GM12878 (cell line): ENCODE data around the gene SPTLC3. TPM values are rescaled to one million over a fixed set of nuclear protein-coding genes. Genes with fewer than 3 reads are reported as not detected.

Source experiments
- ATAC-seq: fragments of 200-7000 bp; cut with Tn5 transposase; 3 replicates; pipeline ENCODE4 v1.9.1; 2020; ENCODE audit warnings: mild to moderate bottlenecking, moderate library complexity
- BruUV-seq: library from RNA; stranded (reverse); fragments of 400-500 nt; replicated peaks from 2 replicates; lab custom pipeline; 2021; lab: Mats Ljungman, UMichigan
- CTCF ChIA-PET: fragments of 300-600 bp; sonication (Branson Sonifier 250); formaldehyde crosslinking; extraction: SDS; loops from one replicate; lab custom pipeline; 2021; ENCODE audit warnings: inconsistent platforms; lab: Yijun Ruan, JAX
- POLR2A ChIA-PET: fragments of 350-600 bp; formaldehyde crosslinking; extraction: SDS; loops from one replicate; lab custom pipeline; 2021; ENCODE audit warnings: inconsistent platforms; lab: Charles Lee
- RAD21 ChIA-PET: fragments of 300-600 bp; sonication (Branson Sonifier 250); formaldehyde crosslinking; loops from one replicate; lab custom pipeline; 2023; ENCODE audit warnings: antibody characterized with exemption; ENCODE audit not compliant: unreplicated experiment; lab: Charles Lee
- SMC1A ChIA-PET: fragments of 300-600 bp; sonication (Branson Sonifier 250); formaldehyde crosslinking; loops from one replicate; lab custom pipeline; 2023; ENCODE audit not compliant: unreplicated experiment, uncharacterized antibody; lab: Charles Lee
- DNase-seq: peaks from one replicate; pipeline ENCODE4 v3.0.0-alpha.2; 2011; ENCODE audit warnings: low read depth, low spot score
- FAIRE-seq: peaks from 3 replicates; lab custom pipeline; 2011; peaks lifted over from hg19 to GRCh38; lab: Jason Lieb, UNC
- H2AFZ ChIP-seq: 2 replicates; pipeline ENCODE4 v1.6.0; 2011; ENCODE audit warnings: low read depth, low read length, control low read depth; ENCODE audit not compliant: control insufficient read depth
- H3K27ac ChIP-seq: 2 replicates; pipeline ENCODE4 v1.5.1; 2011; ENCODE audit warnings: control low read depth; ENCODE audit not compliant: control insufficient read depth, insufficient read depth
- H3K27me3 ChIP-seq, 2 experiments: replicated peaks in 1 of 2; 2 replicates each; pipeline versions ENCODE4 v1.6.0 to v1.6.1; 2011; ENCODE audit warnings: low read length in 1 of 2; ENCODE audit not compliant: control insufficient read depth in 2 of 2, insufficient read depth in 2 of 2
- H3K36me3 ChIP-seq, 2 experiments: 2 replicates each; pipeline ENCODE4 v1.5.1; 2011; ENCODE audit warnings: low read length in 1 of 2; ENCODE audit not compliant: control insufficient read depth in 2 of 2, insufficient read depth in 2 of 2
- H3K4me1 ChIP-seq: 2 replicates; pipeline ENCODE4 v1.6.1; 2011; ENCODE audit warnings: mild to moderate bottlenecking, low read length, moderate library complexity, mixed read lengths; ENCODE audit not compliant: control insufficient read depth, insufficient read depth
- H3K4me2 ChIP-seq: 2 replicates; pipeline ENCODE4 v1.6.0; 2011; ENCODE audit warnings: control low read depth; ENCODE audit not compliant: control insufficient read depth, insufficient read depth
- H3K4me3 ChIP-seq: fragments of 200-600 bp; sonication (generic); 2 replicates; pipeline ENCODE4 v1.5.1; 2016
- H3K79me2 ChIP-seq: 2 replicates; pipeline ENCODE4 v1.6.0; 2011; ENCODE audit warnings: low read length; ENCODE audit not compliant: control insufficient read depth, insufficient read depth
- H3K9ac ChIP-seq: 2 replicates; pipeline ENCODE4 v1.8.0; 2011; ENCODE audit warnings: low read length, control low read depth, mixed read lengths; ENCODE audit not compliant: control insufficient read depth, insufficient read depth
- H3K9me3 ChIP-seq: replicated peaks from 3 replicates; pipeline ENCODE4 v1.5.1; 2011; ENCODE audit warnings: mild to moderate bottlenecking, low read length; ENCODE audit not compliant: control insufficient read depth, insufficient read depth
- H4K20me1 ChIP-seq: 2 replicates; pipeline ENCODE4 v1.6.0; 2011; ENCODE audit not compliant: control insufficient read depth, insufficient read depth
- BCL11A ChIP-seq: IDR thresholded peaks from 2 replicates; pipeline ENCODE4 v1.6.1; 2011; ENCODE audit warnings: low read depth, low read length
- CREM ChIP-seq: IDR thresholded peaks from 2 replicates; pipeline ENCODE4 v1.6.1; 2014; ENCODE audit warnings: antibody characterized with exemption, low read depth
- JUNB ChIP-seq: IDR thresholded peaks from 2 replicates; pipeline ENCODE4 v1.6.1; 2016; ENCODE audit warnings: antibody characterized with exemption, mild to moderate bottlenecking
- MEF2A ChIP-seq: IDR thresholded peaks from 2 replicates; pipeline ENCODE4 v1.6.1; 2011; ENCODE audit warnings: low read depth, mild to moderate bottlenecking, low read length, moderate library complexity; ENCODE audit not compliant: insufficient read depth
- NBN ChIP-seq: fragments of 450-650 bp; IDR thresholded peaks from 2 replicates; pipeline ENCODE4 v1.6.1; 2016
- NFYA ChIP-seq: IDR thresholded peaks from 2 replicates; pipeline ENCODE4 v1.6.1; 2011; ENCODE audit warnings: low read depth, mild to moderate bottlenecking, low read length, improper control_type of control experiment, borderline replicate concordance
- PML ChIP-seq: IDR thresholded peaks from 2 replicates; pipeline ENCODE4 v1.6.1; 2012; ENCODE audit warnings: low read length, inconsistent platforms
- POU2F2 ChIP-seq: IDR thresholded peaks from 3 replicates; pipeline ENCODE4 v1.6.1; 2011; ENCODE audit warnings: low read depth, mild to moderate bottlenecking, low read length, borderline replicate concordance
- RFX5 ChIP-seq: IDR thresholded peaks from 2 replicates; pipeline ENCODE4 v1.6.1; 2011; ENCODE audit warnings: low read depth, low read length, improper control_type of control experiment
- SMC3 ChIP-seq: IDR thresholded peaks from 2 replicates; pipeline ENCODE4 v1.6.1; 2011; ENCODE audit warnings: low read length, improper control_type of control experiment, borderline replicate concordance
- SPI1 ChIP-seq: IDR thresholded peaks from 2 replicates; pipeline ENCODE4 v1.6.1; 2011; ENCODE audit warnings: low read depth, mild to moderate bottlenecking, low read length, moderate library complexity, borderline replicate concordance; ENCODE audit not compliant: insufficient read depth
- TAF1 ChIP-seq: IDR thresholded peaks from 2 replicates; pipeline ENCODE4 v1.6.1; 2011; ENCODE audit warnings: mild to moderate bottlenecking, low read depth, low read length, borderline replicate concordance
- WGBS: methylation state at CpG from one replicate; pipeline ENCODE4 v1.1.6; 2016; ENCODE audit warnings: low lambda C conversion rate; ENCODE audit not compliant: insufficient replicate concordance, insufficient coverage; ENCODE audit errors: missing lambda C conversion rate; 5-methylcytosine and 5-hydroxymethylcytosine counted together
- in situ Hi-C: fragments of 300-500 bp; cut with MboI; formaldehyde crosslinking; loops from 9 replicates; pipeline ENCODE4 v1.14.3; 2018; ENCODE audit warnings: mixed read lengths
- intact Hi-C: fragments of 100-400 bp; cut with micrococcal nuclease; formaldehyde crosslinking; loops from one replicate; pipeline ENCODE4 v1.14.2; 2022; ENCODE audit not compliant: unreplicated experiment
- polyA plus RNA-seq, 11 experiments: library from polyadenylated mRNA; depleted of rRNA in 4 of 11; unstranded in 6 of 11; stranded (reverse) in 5 of 11; fragments of >200 nt; fragmentation: Nextera tagmentation in 4 of 11; fragmentation: Illumina TruSeq in 1 of 11; extraction: Ambion mirVana in 4 of 11; extraction: Trizol in 1 of 11; gene quantifications; 1 replicate in 1 of 11; 2 replicates in 10 of 11; pipeline versions ENCODE4 v1.2.1 to v1.2.3, GENCODE V29; 2011 to 2016; ENCODE audit warnings: inconsistent platforms in 2 of 11, missing spikeins in 2 of 11, low read depth in 1 of 11
- total RNA-seq, 4 experiments: library from RNA; depleted of rRNA in 3 of 4; stranded (reverse); fragments of >200 nt in 3 of 4; fragmentation: Illumina TruSeq in 1 of 4; extraction: Trizol in 1 of 4; gene quantifications; 2 replicates each; pipeline versions ENCODE4 v1.2.1 to v1.2.3, GENCODE V29; 2013 to 2021
- TF ChIP-seq, protein P1 (sequence below): fragments of 450-650 bp; formaldehyde crosslinking; IDR thresholded peaks from 2 replicates; pipeline ENCODE4 v1.4.0; 2022; ENCODE audit warnings: mild to moderate bottlenecking, moderate library complexity
- TF ChIP-seq, protein P2 (sequence below): IDR thresholded peaks from 2 replicates; pipeline ENCODE4 v1.6.1; 2011; ENCODE audit warnings: borderline replicate concordance, low read depth, mild to moderate bottlenecking, moderate library complexity, low read length; ENCODE audit not compliant: insufficient read depth, poor library complexity, severe bottlenecking

SPTLC3 gene
- total and polyA plus RNA-seq, 10 of the 15 experiments (the other 5 are each of a cell fraction or from before 2014, with no cell fraction given), result 0.04 to 0.29 (median 0.06) TPM; not detected in 7

DNA sequence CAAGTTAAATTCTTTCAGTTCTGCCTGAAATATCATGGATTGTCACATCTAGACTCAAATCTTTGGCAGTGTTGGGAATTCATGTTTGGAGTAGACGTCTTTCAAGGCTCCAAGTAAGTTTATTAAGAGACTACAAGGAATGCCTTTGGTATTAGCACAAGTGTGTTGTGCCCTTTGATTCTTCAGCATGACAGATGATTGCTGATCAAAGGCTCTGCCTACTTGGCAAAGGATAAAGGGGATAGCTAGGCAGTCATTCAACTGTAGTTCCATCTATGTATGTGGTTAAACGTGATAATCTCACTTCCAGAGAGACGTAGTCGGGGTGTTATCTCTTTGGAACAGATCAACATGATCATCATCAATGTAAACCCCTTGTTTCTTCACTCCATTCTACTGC is 86.2 kb downstream of the SPTLC3 start:
- no peak for ATAC-seq
- in situ Hi-C loops, result no loop called here
- no TSS peak for BruUV-seq

DNA sequence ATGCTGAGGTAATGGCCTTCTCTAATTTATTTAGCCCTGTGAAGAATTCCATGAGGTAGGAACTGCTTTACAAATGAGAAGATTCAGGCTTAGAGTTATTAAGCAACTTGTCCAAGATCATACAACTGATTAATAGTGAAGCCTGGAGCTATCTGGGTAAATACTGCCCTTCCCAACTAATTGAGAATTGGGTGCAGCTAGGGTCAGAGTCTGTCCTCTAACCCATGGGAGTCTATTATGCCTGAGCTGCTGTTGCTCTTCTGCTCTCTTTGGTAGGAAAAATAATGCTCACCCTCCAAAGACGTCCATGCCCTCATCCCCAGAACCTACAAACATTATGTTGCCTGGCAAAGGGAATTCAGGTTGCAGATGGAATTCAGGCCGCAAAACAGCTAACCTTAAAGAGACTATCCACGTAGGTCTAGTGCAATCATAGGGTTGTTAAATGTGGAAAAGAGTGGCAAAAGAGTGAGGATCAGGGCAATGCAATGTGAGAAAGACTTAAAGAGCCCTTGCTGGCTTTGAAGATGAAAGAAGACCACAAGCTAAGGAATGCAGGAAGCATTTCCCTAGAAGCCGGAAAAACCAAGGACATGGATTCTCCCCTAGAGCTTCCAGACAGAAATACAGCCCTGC is 90.1 kb downstream of the SPTLC3 start:
- FAIRE-seq, result no peak
- BruUV-seq, result no TSS peak
- TF ChIP-seq MEF2A (no peak), BCL11A (no peak), POU2F2 (no peak), CREM (no peak), RFX5 (no peak), SMC3 (no peak), NBN (no peak), JUNB (no peak), SPI1 (no peak), TAF1 (no peak), NFYA (no peak)
- TF ChIP-seq, protein P1, sequence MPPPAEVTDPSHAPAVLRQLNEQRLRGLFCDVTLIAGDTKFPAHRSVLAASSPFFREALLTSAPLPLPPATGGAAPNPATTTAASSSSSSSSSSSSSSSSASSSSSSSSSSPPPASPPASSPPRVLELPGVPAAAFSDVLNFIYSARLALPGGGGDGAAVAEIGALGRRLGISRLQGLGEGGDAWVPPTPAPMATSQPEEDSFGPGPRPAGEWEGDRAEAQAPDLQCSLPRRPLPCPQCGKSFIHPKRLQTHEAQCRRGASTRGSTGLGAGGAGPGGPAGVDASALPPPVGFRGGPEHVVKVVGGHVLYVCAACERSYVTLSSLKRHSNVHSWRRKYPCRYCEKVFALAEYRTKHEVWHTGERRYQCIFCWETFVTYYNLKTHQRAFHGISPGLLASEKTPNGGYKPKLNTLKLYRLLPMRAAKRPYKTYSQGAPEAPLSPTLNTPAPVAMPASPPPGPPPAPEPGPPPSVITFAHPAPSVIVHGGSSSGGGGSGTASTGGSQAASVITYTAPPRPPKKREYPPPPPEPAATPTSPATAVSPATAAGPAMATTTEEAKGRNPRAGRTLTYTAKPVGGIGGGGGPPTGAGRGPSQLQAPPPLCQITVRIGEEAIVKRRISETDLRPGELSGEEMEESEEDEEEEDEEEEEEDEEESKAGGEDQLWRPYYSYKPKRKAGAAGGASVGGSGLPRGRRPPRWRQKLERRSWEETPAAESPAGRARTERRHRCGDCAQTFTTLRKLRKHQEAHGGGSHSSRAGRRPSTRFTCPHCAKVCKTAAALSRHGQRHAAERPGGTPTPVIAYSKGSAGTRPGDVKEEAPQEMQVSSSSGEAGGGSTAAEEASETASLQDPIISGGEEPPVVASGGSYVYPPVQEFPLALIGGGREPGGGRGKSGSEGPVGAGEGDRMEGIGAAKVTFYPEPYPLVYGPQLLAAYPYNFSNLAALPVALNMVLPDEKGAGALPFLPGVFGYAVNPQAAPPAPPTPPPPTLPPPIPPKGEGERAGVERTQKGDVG (CRISPR knock-in tag), result no peak
- TF ChIP-seq, protein P2, sequence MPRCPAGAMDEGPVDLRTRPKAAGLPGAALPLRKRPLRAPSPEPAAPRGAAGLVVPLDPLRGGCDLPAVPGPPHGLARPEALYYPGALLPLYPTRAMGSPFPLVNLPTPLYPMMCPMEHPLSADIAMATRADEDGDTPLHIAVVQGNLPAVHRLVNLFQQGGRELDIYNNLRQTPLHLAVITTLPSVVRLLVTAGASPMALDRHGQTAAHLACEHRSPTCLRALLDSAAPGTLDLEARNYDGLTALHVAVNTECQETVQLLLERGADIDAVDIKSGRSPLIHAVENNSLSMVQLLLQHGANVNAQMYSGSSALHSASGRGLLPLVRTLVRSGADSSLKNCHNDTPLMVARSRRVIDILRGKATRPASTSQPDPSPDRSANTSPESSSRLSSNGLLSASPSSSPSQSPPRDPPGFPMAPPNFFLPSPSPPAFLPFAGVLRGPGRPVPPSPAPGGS, result no peak

More for the DNA sequence above, 86.2 kb downstream of the SPTLC3 start:
- RAD21 ChIA-PET, result no interaction called here
- Histone ChIP-seq H3K27ac (no peak overlapping the region), H3K79me2 (no peaks in the 10 kb centered on the region), H3K4me3 (no peak overlapping the region), H3K9me3 (no peaks in the 10 kb centered on the region), H3K27me3 (no peaks in the 10 kb centered on the region; a peak in 2 of 4 replicates), H3K9ac (no peak overlapping the region), H2AFZ (no peak overlapping the region), H3K4me2 (no peak overlapping the region), H3K36me3 (no peaks in the 10 kb centered on the region), H4K20me1 (no peaks in the 10 kb centered on the region), H3K4me1 (no peaks in the 10 kb centered on the region)
- 6% methylated on average over 4 of the region's 4 CpGs for WGBS
- TF ChIP-seq PML, result no peak
- SMC1A ChIA-PET, result no interaction called here
- intact Hi-C loops, result no loop called here
- no peak for DNase-seq
- POLR2A ChIA-PET, result no interaction called here
- CTCF ChIA-PET, result no interaction called here
- FAIRE-seq, result no peak

More for the DNA sequence above, 90.1 kb downstream of the SPTLC3 start:
- no peaks in the 10 kb centered on the region for H3K9me3 ChIP-seq
- H3K9ac ChIP-seq, result no peak overlapping the region
- 24% methylated on average over 4 of the region's 4 CpGs for WGBS
- no peak overlapping the region for H2AFZ ChIP-seq
- H3K4me1 ChIP-seq, result no peaks in the 10 kb centered on the region
- no peaks in the 10 kb centered on the region for H4K20me1 ChIP-seq
- POLR2A ChIA-PET, result no interaction called here
- intact Hi-C loops (no loop called here), in situ Hi-C loops (no loop called here)
- no peak overlapping the region for H3K27ac ChIP-seq
- CTCF ChIA-PET, result interaction anchor here (0.5 to 2.7 kb wide), 4 partner anchors 10 to 186 kb away, joined by 3 to 11 read pairs (median 6); no protein-coding TSS in a partner anchor
- H3K4me3 ChIP-seq, result no peak overlapping the region
- RAD21 ChIA-PET, result no interaction called here
- no peaks in the 10 kb centered on the region for H3K79me2 ChIP-seq
- H3K4me2 ChIP-seq, result no peak overlapping the region
- SMC1A ChIA-PET, result interaction anchor here (0.6 kb wide), 1 partner anchor 174 kb away, joined by 3 read pairs; no protein-coding TSS in a partner anchor
- DNase-seq, result no peak
- no peaks in the 10 kb centered on the region for H3K36me3 ChIP-seq
- H3K27me3 ChIP-seq, result no peaks in the 10 kb centered on the region; a peak in 3 of 4 replicates
- no peak for ATAC-seq
